Keratinocyte (primary cell): ENCODE measurements around the gene GLS. TPM values are rescaled to one million over a fixed set of nuclear protein-coding genes. Genes with fewer than 3 reads are reported as not detected.
A peak's percentile ranks its signal among the peaks of the same experiment; 100 is the strongest.

Experiments
- DNase-seq: peaks from one replicate; pipeline ENCODE4 v3.0.0-alpha.2; 2011; ENCODE audit warnings: low read depth, missing footprints, low spot score
- FAIRE-seq: peaks from 2 replicates; lab custom pipeline; 2011; peaks lifted over from hg19 to GRCh38; lab: Jason Lieb, UNC
- H2AFZ ChIP-seq: 2 replicates; pipeline ENCODE4 v1.6.0; 2012; ENCODE audit warnings: low read length, control low read depth, inconsistent platforms; ENCODE audit not compliant: control insufficient read depth
- H3K27ac ChIP-seq: 2 replicates; pipeline ENCODE4 v1.5.1; 2011; ENCODE audit warnings: low read length; ENCODE audit not compliant: control insufficient read depth, insufficient read depth
- H3K27me3 ChIP-seq: 3 replicates; pipeline ENCODE4 v1.6.0; 2011; ENCODE audit warnings: low read length; ENCODE audit not compliant: control insufficient read depth, insufficient read depth; ENCODE audit errors: extremely low read depth
- H3K36me3 ChIP-seq, 2 experiments: 2 replicates in 1 of 2; 3 replicates in 1 of 2; pipeline ENCODE4 v1.5.1; 2011; ENCODE audit warnings: low read length in 2 of 2, mild to moderate bottlenecking in 1 of 2; ENCODE audit not compliant: control insufficient read depth in 2 of 2, insufficient read depth in 2 of 2; ENCODE audit errors: extremely low read depth in 1 of 2
- H3K4me1 ChIP-seq: 3 replicates; pipeline ENCODE4 v1.5.1; 2011; ENCODE audit warnings: low read length; ENCODE audit not compliant: control insufficient read depth, insufficient read depth; ENCODE audit errors: extremely low read depth
- H3K4me2 ChIP-seq: 3 replicates; pipeline ENCODE4 v1.6.0; 2011; ENCODE audit warnings: low read depth, low read length; ENCODE audit not compliant: control insufficient read depth, insufficient read depth; ENCODE audit errors: extremely low read depth
- H3K4me3 ChIP-seq, 3 experiments: fragments of 200-600 bp in 1 of 3; sonication (generic) in 1 of 3; 2 replicates in 2 of 3; 3 replicates in 1 of 3; pipeline ENCODE4 v1.5.1; 2011 to 2016; ENCODE audit warnings: low read length in 3 of 3, mild to moderate bottlenecking in 3 of 3, control low read depth in 2 of 3, inconsistent platforms in 1 of 3, low read depth in 1 of 3, mixed read lengths in 1 of 3, mixed run types in 1 of 3, moderate library complexity in 1 of 3; ENCODE audit not compliant: control insufficient read depth in 2 of 3, insufficient read depth in 2 of 3; ENCODE audit errors: extremely low read depth in 1 of 3
- H3K79me2 ChIP-seq: 2 replicates; pipeline ENCODE4 v1.6.0; 2012; ENCODE audit warnings: low read length; ENCODE audit not compliant: control insufficient read depth, insufficient read depth
- H3K9ac ChIP-seq: 3 replicates; pipeline ENCODE4 v1.6.0; 2011; ENCODE audit warnings: low read length; ENCODE audit not compliant: control insufficient read depth, insufficient read depth; ENCODE audit errors: extremely low read depth
- H3K9me1 ChIP-seq: 3 replicates; pipeline ENCODE4 v1.6.0; 2011; ENCODE audit warnings: low read length; ENCODE audit not compliant: control insufficient read depth, insufficient read depth; ENCODE audit errors: extremely low read depth
- H3K9me3 ChIP-seq: 2 replicates; pipeline ENCODE4 v1.5.1; 2012; ENCODE audit warnings: low read depth, low read length; ENCODE audit not compliant: control insufficient read depth
- H4K20me1 ChIP-seq: 3 replicates; pipeline ENCODE4 v1.6.0; 2011; ENCODE audit warnings: low read length; ENCODE audit not compliant: control insufficient read depth, insufficient read depth; ENCODE audit errors: extremely low read depth
- CTCF ChIP-seq, 3 experiments: IDR thresholded peaks in 1 of 3; conservative IDR thresholded peaks in 1 of 3; optimal IDR thresholded peaks in 1 of 3; 2 replicates in 2 of 3; 3 replicates in 1 of 3; pipeline versions ENCODE3 to v1.5.1; 2011; ENCODE audit warnings: low read length in 3 of 3, mild to moderate bottlenecking in 3 of 3, moderate library complexity in 2 of 3, control low read depth in 1 of 3, inconsistent platforms in 1 of 3; ENCODE audit not compliant: insufficient read depth in 2 of 3; ENCODE audit errors: extremely low read depth in 1 of 3
- EZH2 ChIP-seq: IDR thresholded peaks from one replicate; pipeline ENCODE4 v1.6.1; 2012; ENCODE audit warnings: inconsistent platforms, mild to moderate bottlenecking, low read length, moderate library complexity
- dilution Hi-C: fragments of 300-500 bp; cut with MboI; formaldehyde crosslinking; loops from one replicate; pipeline ENCODE4 v1.7.0; 2020; ENCODE audit warnings: low sequenced_read_pairs; ENCODE audit not compliant: extremely low pct_ligation_motif_present
- polyA plus RNA-seq, 5 experiments: library from polyadenylated mRNA; depleted of rRNA in 3 of 5; stranded (reverse) in 3 of 5; stranded (forward) in 1 of 5; unstranded in 1 of 5; fragments of >200 nt; gene quantifications; 1 replicate in 1 of 5; 2 replicates in 3 of 5; 3 replicates in 1 of 5; pipeline versions ENCODE4 v1.2.1 to v1.2.3, GENCODE V29; 2011 to 2012; ENCODE audit warnings: missing spikeins in 2 of 5, low read depth in 1 of 5, low replicate concordance in 1 of 5

Gene GLS
- polyA plus RNA-seq, 1 donor (not counting 4 experiments of a cell fraction or from before 2014, with no cell fraction given), result 130 TPM

GRCh38 chr2:191010887-191011885, 130.6 kb downstream of the GLS start:
- Histone ChIP-seq H2AFZ (no peak overlapping the region), H3K27ac (no peak overlapping the region)

GRCh38 chr2:191012346-191012745, 131.7 kb downstream of the GLS start:
- Histone ChIP-seq H3K36me3 (peaks cover 2 to 14% of the 10 kb centered on the region in 2 experiments), H3K79me2 (peaks cover 35% of the 10 kb centered on the region), H4K20me1 (no peaks in the 10 kb centered on the region), H2AFZ (no peak overlapping the region), H3K27me3 (no peaks in the 10 kb centered on the region), H3K4me2 (peak overlapping the region; percentile 90), H3K9me1 (no peaks in the 10 kb centered on the region), H3K27ac (no peak overlapping the region), H3K4me1 (peaks cover 18% of the 10 kb centered on the region), H3K9me3 (no peaks in the 10 kb centered on the region), H3K9ac (no peak overlapping the region), H3K4me3 (peak overlapping the region; percentile 87 to 96 (median 96))
- TF ChIP-seq CTCF (optimal IDR thresholded peaks at IDR 0.05 in 1 of 3, IDR thresholded peaks at IDR 0.05 in 1 of 3, conservative IDR thresholded peaks at IDR 0.05 in 1 of 3; ENCODE audit: extremely low read depth in 1 of 3, insufficient read depth in 2 of 3, low read length in 3 of 3), result no peak
- no peak for TF ChIP-seq EZH2
- DNase-seq (no peak), FAIRE-seq (no peak)
- dilution Hi-C loops, result no loop called here

More at GRCh38 chr2:191010887-191011885, 130.6 kb downstream of the GLS start:
- H3K79me2 ChIP-seq, result peaks cover 35% of the 10 kb centered on the region
- no peak overlapping the region for H3K9ac ChIP-seq
- DNase-seq, result no peak
- no peaks in the 10 kb centered on the region for H3K27me3 ChIP-seq
- H3K4me3 ChIP-seq, result no peak overlapping the region
- dilution Hi-C loops, result no loop called here
- peaks cover 18% of the 10 kb centered on the region for H3K4me1 ChIP-seq
- H4K20me1 ChIP-seq, result no peaks in the 10 kb centered on the region
- H3K4me2 ChIP-seq, result no peak overlapping the region
- H3K9me1 ChIP-seq, result no peaks in the 10 kb centered on the region
- no peak for TF ChIP-seq EZH2
- no peak for TF ChIP-seq CTCF (optimal IDR thresholded peaks at IDR 0.05 in 1 of 3, IDR thresholded peaks at IDR 0.05 in 1 of 3, conservative IDR thresholded peaks at IDR 0.05 in 1 of 3; ENCODE audit: extremely low read depth in 1 of 3, insufficient read depth in 2 of 3, low read length in 3 of 3)
- H3K9me3 ChIP-seq, result no peaks in the 10 kb centered on the region
- no peak for FAIRE-seq
- peaks cover 6 to 23% of the 10 kb centered on the region in 2 experiments for H3K36me3 ChIP-seq
